HG03175 (cell line): ENCODE results near the gene ZNF784.
A peak's percentile ranks its signal among the peaks of the same experiment; 100 is the strongest.

Experiments
- ATAC-seq: cut with Tn5 transposase; IDR thresholded peaks from one replicate; pipeline ENCODE4 v1.9.1; 2021; ENCODE audit warnings: mild to moderate bottlenecking, moderate library complexity; ENCODE audit not compliant: unreplicated experiment

ZNF784 gene

DNA sequence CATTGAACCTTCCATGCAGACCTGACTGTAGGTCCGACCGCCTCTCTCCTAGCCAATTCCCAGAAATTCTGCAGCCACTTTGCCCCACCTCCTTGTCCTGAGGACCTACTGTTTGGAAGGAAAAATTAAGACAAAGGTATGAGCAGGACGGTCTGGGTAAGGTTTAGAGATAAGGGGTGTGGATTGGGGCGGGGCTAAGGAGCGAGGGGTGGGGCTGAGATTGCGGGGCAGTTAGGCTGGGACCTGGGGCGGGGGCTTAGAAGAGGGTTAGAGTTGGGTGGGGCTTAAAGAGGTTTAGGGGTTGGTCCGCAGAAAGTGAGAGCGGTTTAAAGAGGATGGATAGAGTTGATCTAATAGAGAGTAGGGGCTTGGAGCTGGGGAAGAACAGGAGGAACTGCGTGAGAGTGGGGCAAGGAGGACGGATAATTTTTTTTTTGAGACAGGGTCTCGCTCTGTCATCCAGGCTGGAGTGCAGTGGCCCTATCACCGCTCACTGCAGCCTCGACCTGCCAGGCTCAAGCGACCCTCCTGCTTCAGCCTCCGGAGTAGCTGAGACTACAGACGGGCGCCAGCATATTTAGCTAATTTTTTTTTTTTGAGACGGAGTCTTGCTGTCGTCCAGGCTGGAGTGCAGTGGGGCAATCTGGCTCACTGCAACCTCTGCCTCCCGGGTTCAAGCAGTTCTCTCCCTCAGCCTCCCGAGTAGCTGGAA lies 20.6 kb downstream of the ZNF784 start:
- no peak for ATAC-seq

- ATAC-seq = no peak
Measured at GRCh38 chr19:55603115-55603514, 21.3 kb downstream of the ZNF784 start.

GRCh38 chr19:55602104-55603001 lies 22.0 kb downstream of the ZNF784 start:
- ATAC-seq = no peak

- ATAC-seq = no peak
Measured at GRCh38 chr19:55601084-55601483, 23.3 kb downstream of the ZNF784 start.

DNA sequence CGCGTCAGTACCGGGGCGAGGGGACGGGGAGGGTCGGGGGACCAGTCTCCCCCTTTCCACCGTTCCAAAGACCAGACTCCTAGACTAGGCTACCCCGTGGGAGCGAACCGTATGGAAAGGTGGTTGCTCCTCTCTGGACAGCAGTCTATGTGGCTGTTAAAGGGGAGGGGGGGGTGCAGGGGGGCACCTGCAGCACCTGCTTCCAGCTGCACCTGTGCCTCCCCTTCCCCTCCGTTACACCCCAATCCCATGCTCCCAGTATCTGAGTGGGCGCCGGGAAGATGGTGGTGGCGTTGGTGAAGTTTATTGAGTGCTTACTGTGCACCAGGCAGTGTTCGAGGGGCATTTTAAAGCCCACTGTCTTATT lies 23.7 kb downstream of the ZNF784 start:
- no peak for ATAC-seq

- peak; percentile 37 for ATAC-seq
Measured at GRCh38 chr19:55599842-55600661, 24.3 kb downstream of the ZNF784 start, which contains the start of gene ZNF524. Gene ZNF524 (plus strand): TSS chr19:55600288. CDS start chr19:55602113, 1,825 bp downstream.

DNA sequence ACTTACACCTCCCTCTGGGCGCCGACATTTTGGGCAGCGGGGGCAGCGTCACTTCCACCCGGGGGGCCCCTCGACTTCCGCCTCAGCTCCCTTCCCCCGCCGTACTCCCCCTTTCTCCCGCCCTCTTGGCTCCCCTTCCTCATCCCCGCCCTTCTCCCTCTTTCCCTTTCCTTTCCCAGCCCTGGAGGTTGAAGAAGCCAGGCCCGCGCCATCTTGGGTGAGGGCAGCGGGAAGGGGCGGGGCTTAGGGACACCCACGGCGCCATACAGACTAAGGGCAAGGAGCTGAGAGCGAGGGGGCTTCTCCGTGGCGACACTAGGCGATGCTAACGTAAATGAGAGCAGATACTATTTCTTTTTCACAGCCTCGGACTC lies 24.9 kb downstream of the ZNF784 start, which contains the start of gene FIZ1:
FIZ1 (minus strand) TSS at position 50 of the 374 bp plus-strand sequence. CDS start 1,652 bp downstream, outside the sequence.
- peak; percentile 60 for ATAC-seq

- peak; percentile 64 for ATAC-seq
Measured at GRCh38 chr19:55598719-55599467, 25.5 kb downstream of the ZNF784 start.

DNA sequence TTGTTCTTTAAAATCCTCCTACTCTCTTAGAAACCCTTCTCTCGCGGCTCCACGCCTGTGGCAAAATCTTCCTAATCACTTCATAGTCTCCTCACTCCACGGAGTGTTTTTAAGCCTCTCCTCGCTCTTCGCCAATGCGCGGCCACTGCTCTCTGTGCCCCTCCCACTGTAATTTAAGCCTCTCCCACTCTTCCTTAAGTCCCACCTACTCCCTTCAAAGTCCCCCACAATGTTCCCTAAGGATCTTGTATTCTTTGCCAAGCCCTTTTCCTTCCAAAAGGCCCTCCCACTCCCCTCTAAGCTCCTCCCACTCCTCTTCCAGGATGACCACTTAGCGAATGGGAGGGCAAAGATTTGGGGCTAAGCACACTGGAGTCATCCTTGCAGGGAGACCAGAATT lies 26.3 kb downstream of the ZNF784 start:
- ATAC-seq = no peak

DNA sequence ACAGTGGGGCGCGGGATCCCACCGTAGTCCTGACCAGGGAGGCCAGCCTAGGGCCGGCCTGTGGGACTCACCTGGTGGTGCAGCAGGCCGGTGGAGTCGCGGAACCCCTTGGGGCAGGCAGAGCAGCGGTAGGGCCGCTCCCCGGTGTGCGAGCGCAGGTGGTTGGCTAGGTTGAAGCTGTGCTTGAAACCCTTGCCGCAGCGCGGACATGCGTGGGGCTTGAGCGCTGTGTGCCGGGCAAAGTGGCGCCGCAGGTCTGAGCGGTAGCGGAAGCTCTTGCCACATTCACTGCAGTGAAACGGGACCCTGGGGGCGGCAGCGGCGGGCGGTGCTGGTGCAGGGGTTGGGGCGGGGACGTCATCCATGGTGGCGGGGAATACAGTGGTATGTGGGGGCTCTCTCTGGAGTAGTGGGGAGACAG lies 26.9 kb downstream of the ZNF784 start:
- no peak for ATAC-seq

DNA sequence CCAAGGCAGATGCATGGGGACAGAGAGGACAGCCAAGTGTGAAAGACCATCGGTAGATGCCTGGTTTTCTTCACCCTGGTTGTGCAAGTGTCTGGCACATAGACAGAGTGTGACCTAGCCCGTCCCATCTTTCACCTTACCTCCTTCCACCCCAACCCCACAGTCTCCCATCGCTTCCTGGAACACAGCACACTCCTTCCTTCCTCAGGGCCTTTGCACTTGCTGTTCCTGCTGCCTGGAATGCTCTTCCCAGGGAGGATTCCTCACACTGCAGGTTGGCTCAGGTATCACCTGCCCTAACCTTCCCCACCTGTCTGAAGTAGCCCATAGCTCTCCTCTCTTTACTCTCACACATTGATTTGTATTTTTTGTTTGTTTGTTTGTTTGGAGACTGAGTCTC lies 28.1 kb downstream of the ZNF784 start:
- no peak for ATAC-seq

DNA sequence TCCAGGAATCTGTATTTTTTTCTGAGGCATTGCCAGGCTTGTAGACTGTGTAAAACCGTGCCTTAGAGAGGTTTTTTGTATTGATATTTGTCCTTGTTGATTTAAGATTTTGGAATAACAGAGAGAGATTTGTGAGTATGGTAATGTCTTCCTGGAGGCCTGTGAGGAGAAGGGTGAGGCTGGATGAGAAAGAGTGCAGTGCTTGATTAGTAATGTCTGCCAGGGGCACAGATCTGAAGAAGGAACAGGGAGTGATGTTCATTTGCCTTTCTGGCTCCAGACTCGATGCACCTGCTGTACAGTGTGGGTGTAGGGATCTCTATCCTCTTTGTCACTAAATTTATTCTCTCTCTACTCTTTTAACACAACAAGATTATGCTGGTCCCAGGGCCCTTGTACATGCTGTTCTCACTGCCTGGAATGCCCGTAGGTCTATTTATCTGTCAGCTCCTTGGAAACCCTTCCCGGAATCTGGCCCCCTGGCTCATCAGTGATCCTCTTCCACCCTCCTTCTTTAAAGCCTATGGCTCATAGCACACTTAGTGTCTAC lies 29.3 kb downstream of the ZNF784 start:
- ATAC-seq = no peak

DNA sequence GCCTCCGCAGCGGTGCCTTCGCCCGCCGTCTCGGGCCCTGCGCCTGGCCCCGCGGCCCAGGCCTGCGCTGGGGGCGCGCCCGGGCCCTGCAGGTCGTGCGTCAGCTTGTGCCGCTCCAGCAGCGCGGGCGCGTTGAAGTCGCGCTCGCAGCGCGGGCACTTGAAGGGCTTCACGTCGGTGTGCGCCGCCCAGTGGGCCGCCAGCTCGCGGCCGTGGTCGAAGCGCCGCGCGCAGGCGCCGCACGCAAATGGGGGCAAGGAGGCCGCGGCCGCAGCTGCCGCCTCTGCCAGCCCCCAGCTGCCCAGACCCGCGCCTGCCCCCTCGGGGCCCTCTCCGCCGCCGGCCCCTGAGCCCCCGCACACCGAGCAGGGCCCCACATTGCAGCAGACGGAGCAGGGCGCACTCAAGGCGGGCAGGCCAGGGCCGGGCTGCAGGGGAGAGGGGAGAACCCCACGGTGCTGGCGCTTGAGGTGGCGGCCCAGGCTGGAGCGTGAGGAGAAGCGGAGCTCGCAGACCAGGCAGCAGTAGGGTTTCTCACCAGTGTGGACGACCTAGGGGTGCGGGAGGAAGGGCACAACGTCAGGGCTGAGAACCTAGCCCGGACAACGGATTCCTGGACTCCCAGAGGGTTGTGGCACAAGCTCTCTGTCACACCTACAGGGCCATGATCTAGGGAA lies 31.1 kb downstream of the ZNF784 start:
- ATAC-seq = no peak

DNA sequence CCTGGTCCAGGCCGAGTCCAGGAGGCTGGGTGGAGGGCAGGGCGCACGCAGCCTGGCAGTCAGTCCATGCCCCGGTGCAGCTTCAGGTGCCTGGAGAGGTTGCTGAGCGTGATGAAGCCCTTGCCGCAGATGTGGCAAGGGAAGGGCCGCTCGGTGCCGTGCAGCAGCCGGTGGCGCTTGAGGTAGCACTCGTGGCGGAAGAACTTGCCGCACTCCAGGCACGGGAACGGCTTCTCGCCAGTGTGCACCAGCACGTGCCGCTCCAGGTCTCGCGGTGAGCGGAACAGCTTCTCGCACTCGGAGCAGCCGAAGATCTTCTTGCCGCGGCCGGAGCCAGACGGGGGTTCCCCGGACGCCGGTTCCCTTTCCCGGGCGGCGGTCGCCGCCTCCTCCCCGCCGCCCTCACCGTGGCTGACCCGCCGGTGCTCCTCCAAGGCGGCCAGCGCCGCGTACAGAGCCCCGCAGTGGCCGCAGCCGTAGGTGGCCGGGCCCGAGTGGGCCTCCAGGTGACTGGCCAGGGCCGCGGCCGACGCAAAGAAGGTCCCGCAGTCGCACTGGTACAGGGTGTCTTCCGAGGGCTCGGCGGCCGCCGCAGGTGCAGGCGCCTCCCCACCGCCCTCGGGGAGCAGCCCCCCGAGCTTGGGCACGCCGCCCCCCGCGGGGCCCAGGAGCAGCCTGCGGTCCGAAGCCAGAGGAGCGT lies 31.8 kb downstream of the ZNF784 start:
- ATAC-seq = no peak

- ATAC-seq = no peak
Measured at GRCh38 chr19:55591555-55591954, 32.8 kb downstream of the ZNF784 start.

- no peak for ATAC-seq
Measured at GRCh38 chr19:55590617-55591016, 33.7 kb downstream of the ZNF784 start.

GRCh38 chr19:55590109-55590508 lies 34.3 kb downstream of the ZNF784 start:
- no peak for ATAC-seq

- no peak for ATAC-seq
Measured at GRCh38 chr19:55588738-55589137, 35.6 kb downstream of the ZNF784 start.
